Measurements from ENCODE around the gene HLCS.

DNA sequence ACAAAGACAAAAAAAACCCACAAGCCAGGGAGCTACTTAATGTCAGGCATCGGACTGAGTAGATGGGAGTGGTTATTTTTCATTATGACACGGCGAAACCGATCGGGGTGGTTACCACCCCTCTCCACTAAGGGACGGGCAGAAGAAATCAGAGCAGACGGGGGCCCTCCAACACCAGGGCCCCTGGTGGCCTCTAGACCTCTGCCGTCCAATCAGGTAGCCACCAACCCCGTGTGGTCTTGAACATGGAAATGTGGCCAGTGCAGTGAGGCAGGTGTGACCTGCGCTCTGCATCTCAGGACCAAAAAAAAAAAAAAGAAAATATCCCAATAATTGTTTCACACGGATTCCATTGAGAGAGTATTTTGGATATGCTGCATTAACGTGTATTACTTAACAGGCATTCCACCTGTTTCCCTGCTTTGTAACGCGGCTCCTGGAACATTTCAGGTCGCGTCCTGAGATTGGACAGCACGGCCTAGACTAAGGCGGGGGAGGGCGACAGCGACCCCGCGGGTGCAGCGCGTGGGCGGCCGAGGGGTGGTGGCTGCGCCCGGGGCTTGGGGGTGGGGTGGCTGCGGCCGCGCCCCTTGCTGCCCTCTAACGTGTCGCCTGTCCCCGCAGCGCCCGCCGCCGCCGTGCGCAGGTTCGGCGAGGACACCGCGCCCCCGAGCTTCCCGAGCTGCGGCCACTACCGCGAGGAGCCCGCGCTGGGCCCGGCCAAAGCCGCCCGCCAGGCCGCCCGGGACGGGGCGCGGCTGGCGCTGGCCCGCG, 219.2 kb downstream of the HLCS start:
- TF ChIP-seq JUND (IDR thresholded peaks at IDR 0.05; ENCODE audit: low read depth, low read length) = no peak
- TF ChIP-seq, protein P1, sequence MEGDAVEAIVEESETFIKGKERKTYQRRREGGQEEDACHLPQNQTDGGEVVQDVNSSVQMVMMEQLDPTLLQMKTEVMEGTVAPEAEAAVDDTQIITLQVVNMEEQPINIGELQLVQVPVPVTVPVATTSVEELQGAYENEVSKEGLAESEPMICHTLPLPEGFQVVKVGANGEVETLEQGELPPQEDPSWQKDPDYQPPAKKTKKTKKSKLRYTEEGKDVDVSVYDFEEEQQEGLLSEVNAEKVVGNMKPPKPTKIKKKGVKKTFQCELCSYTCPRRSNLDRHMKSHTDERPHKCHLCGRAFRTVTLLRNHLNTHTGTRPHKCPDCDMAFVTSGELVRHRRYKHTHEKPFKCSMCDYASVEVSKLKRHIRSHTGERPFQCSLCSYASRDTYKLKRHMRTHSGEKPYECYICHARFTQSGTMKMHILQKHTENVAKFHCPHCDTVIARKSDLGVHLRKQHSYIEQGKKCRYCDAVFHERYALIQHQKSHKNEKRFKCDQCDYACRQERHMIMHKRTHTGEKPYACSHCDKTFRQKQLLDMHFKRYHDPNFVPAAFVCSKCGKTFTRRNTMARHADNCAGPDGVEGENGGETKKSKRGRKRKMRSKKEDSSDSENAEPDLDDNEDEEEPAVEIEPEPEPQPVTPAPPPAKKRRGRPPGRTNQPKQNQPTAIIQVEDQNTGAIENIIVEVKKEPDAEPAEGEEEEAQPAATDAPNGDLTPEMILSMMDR (IDR thresholded peaks at IDR 0.05 in 2 of 3, conservative IDR thresholded peaks at IDR 0.05 in 1 of 3; ENCODE audit: control insufficient read depth in 2 of 3, extremely low read depth in 1 of 3, insufficient read depth in 1 of 3, low read depth in 3 of 3, low read length in 3 of 3) = no peak
- no peak for TF ChIP-seq ZNF274 (IDR thresholded peaks at IDR 0.05; ENCODE audit: insufficient read depth, insufficient read length)
- TF ChIP-seq BCL3 (IDR thresholded peaks at IDR 0.05; ENCODE audit: borderline replicate concordance, insufficient read depth, low read depth, low read length, poor library complexity, severe bottlenecking) = no peak
- no peak for TF ChIP-seq PAX8 (IDR thresholded peaks at IDR 0.05)
- TF ChIP-seq NBN (IDR thresholded peaks at IDR 0.05) = no peak
- TF ChIP-seq NR2C2 (IDR thresholded peaks at IDR 0.05; ENCODE audit: borderline replicate concordance, control insufficient read depth, insufficient read length, low read depth) = no peak
- TF ChIP-seq SPI1 (IDR thresholded peaks at IDR 0.05; ENCODE audit: borderline replicate concordance, insufficient read depth, low read depth, low read length) = no peak
- TF ChIP-seq ASH2L (IDR thresholded peaks at IDR 0.05; ENCODE audit: borderline replicate concordance, low read depth) = no peak
- no peak for TF ChIP-seq YY1 (IDR thresholded peaks at IDR 0.05; ENCODE audit: low read depth, low read length)

Data from GM12878 (cell line).